CD1c-positive myeloid dendritic cell (primary cell): Measurements from ENCODE around the gene BCL7B.
"Not testable (repeated sequence)": the region's sequence is repeated elsewhere in the genome, so short reads cannot be mapped to it uniquely, and the experiment has no call there.

ENCODE experiments used
- DNase-seq: peaks from one replicate; pipeline ENCODE4 v3.0.0-alpha.2; 2016; ENCODE audit errors: extremely low spot score

The BCL7B gene

GRCh38 chr7:73535918-73536317, 21.6 kb downstream of the BCL7B start:
- not testable (repeated sequence) for DNase-seq

GRCh38 chr7:73533742-73534141, 23.7 kb downstream of the BCL7B start:
- no peak for DNase-seq

GRCh38 chr7:73532224-73532623, 25.3 kb downstream of the BCL7B start:
- no peak for DNase-seq

GRCh38 chr7:73530800-73531199, 26.7 kb downstream of the BCL7B start:
- no peak for DNase-seq

GRCh38 chr7:73526896-73527821, 30.3 kb downstream of the BCL7B start:
- no peak for DNase-seq

GRCh38 chr7:73526158-73526494, 31.4 kb downstream of the BCL7B start:
- DNase-seq, result not testable (repeated sequence)

- DNase-seq, result peak; percentile 98
Measured at GRCh38 chr7:73522105-73522872, 35.2 kb downstream of the BCL7B start, which contains the start of gene BAZ1B. Gene BAZ1B, minus strand, starts transcription at chr7:73522293. Its CDS starts 360 bp downstream, at chr7:73521933.

GRCh38 chr7:73521636-73522104, 35.8 kb downstream of the BCL7B start:
- DNase-seq, result no peak

GRCh38 chr7:73520673-73521635, 36.5 kb downstream of the BCL7B start:
- DNase-seq, result peak; percentile 18

GRCh38 chr7:73519867-73520672, 37.4 kb downstream of the BCL7B start:
- no peak for DNase-seq

- no peak for DNase-seq
Measured at GRCh38 chr7:73518470-73518869, 39.0 kb downstream of the BCL7B start.

GRCh38 chr7:73517241-73517995, 40.1 kb downstream of the BCL7B start:
- no peak for DNase-seq

GRCh38 chr7:73515178-73515577, 42.3 kb downstream of the BCL7B start:
- no peak for DNase-seq

GRCh38 chr7:73512018-73512780, 45.3 kb downstream of the BCL7B start:
- no peak for DNase-seq

GRCh38 chr7:73509463-73509862, 48.0 kb downstream of the BCL7B start:
- no peak for DNase-seq

- no peak for DNase-seq
Measured at GRCh38 chr7:73507556-73507955, 49.9 kb downstream of the BCL7B start.

GRCh38 chr7:73504920-73505319, 52.6 kb downstream of the BCL7B start:
- DNase-seq, result no peak

GRCh38 chr7:73504017-73504416, 53.5 kb downstream of the BCL7B start:
- DNase-seq, result no peak

GRCh38 chr7:73503229-73503628, 54.3 kb downstream of the BCL7B start:
- no peak for DNase-seq
